Kidney (tissue), 14 donors: Measurements from ENCODE around the gene LGALS1. TPM values are rescaled to one million over a fixed set of nuclear protein-coding genes. Genes with fewer than 3 reads are reported as not detected.
A peak's percentile ranks its signal among the peaks of the same experiment; 100 is the strongest.

ENCODE experiments used
- DNase-seq, 5 donors: peaks; one replicate each; pipeline ENCODE4 v3.0.0-alpha.2; 2013 to 2020
- FAIRE-seq: peaks from 2 replicates; lab custom pipeline; 2012; peaks lifted over from hg19 to GRCh38; lab: Jason Lieb, UNC
- H3K27ac ChIP-seq, 2 donors: one replicate each; pipeline ENCODE4 v1.7.0; 2013; ENCODE audit warnings: low read depth in 2 of 2, low read length in 2 of 2, inconsistent platforms in 1 of 2
- H3K27me3 ChIP-seq: one replicate; pipeline ENCODE4 v1.7.1; 2013; ENCODE audit warnings: low read length, inconsistent platforms; ENCODE audit not compliant: control insufficient read depth, insufficient read depth
- H3K36me3 ChIP-seq, 3 donors: one replicate each; pipeline versions ENCODE4 v1.7.0 to v1.7.1; 2013; ENCODE audit warnings: low read length in 3 of 3, control low read depth in 1 of 3, inconsistent platforms in 1 of 3; ENCODE audit not compliant: insufficient read depth in 3 of 3, control insufficient read depth in 2 of 3
- H3K4me1 ChIP-seq, 3 donors: one replicate each; pipeline versions ENCODE4 v1.7.0 to v1.7.1; 2013; ENCODE audit warnings: low read length in 3 of 3, inconsistent platforms in 1 of 3, low read depth in 1 of 3; ENCODE audit not compliant: control insufficient read depth in 2 of 3, insufficient read depth in 2 of 3
- H3K4me3 ChIP-seq, 3 donors: one replicate each; pipeline versions ENCODE4 v1.7.0 to v1.8.1; 2013; ENCODE audit warnings: low read length in 3 of 3, control low read depth in 1 of 3, inconsistent platforms in 1 of 3
- H3K9ac ChIP-seq, 3 donors: one replicate each; pipeline versions ENCODE4 v1.7.0 to v1.7.1; 2013; ENCODE audit warnings: low read length in 3 of 3, control low read depth in 1 of 3, inconsistent platforms in 1 of 3
- H3K9me3 ChIP-seq, 3 donors: one replicate each; pipeline versions ENCODE4 v1.7.0 to v1.7.1; 2013; ENCODE audit warnings: low read length in 3 of 3, control low read depth in 1 of 3, inconsistent platforms in 1 of 3; ENCODE audit not compliant: control insufficient read depth in 2 of 3, insufficient read depth in 1 of 3
- CTCF ChIP-seq: IDR thresholded peaks from 3 replicates; pipeline ENCODE4 v1.5.1; 2012; ENCODE audit warnings: mild to moderate bottlenecking, moderate library complexity, borderline replicate concordance; ENCODE audit not compliant: insufficient read depth; ENCODE audit errors: extremely low read depth
- intact Hi-C: fragments of 100-400 bp; cut with DNase I; formaldehyde crosslinking; loops from one replicate; pipeline ENCODE4 v1.11.1; 2022
- polyA plus RNA-seq: library from polyadenylated mRNA; stranded (reverse); fragments of 350-450 nt; fragmentation: Illumina TruSeq; extraction: RNeasy Lipid Tissue Mini Kit (QIAGEN cat#74804); gene quantifications from one replicate; pipeline ENCODE4 v1.2.3, GENCODE V29; 2014; ENCODE audit warnings: low read depth, low replicate concordance; ENCODE audit not compliant: insufficient read depth
- total RNA-seq: library from RNA; stranded (reverse); fragmentation: NEBNext Ultra II Directional; extraction: Animal tissue kit (Norgen Biotek cat#: 25700); gene quantifications from one replicate; pipeline ENCODE4 v1.2.1, GENCODE V29; 2021
- donor health status: control.
- donor health status: control.
- donor health status: control.
- donor health status: control.
- donor health status: control.
- donor health status: DM: yes; HTN: yes; CAD: no.
- donor health status: Normal renal cell carcinoma (clear cell type).

LGALS1 gene
- total and polyA plus RNA-seq, 2 donors from 2014 or later = 227 to 496 TPM

DNA sequence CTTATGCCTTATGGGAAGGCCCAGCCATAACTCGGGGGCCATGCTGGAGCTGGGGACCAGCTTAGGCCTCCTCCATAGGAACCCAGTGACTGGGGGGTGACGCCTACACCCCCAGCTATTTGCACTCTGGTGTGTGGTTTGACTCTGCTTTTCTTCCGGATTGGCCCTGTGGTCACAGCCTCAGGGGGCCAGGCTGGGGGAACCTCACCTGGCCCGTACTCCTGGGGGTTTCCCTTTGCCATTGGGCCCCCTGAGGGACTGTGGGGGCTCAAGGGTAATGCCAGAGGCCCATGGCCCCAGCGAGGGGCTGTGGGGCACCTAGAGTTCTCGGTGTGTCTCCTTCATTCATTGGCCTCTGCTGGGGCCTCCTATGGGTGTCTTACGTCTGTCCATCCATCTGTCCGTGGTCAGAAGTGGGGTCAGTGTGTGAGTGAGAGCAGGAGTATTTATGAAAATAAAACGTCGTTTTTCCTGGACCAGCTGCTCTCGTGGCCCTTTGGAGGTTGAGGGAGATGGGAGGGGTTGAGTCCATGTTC is 42.3 kb upstream of the LGALS1 start:
- Histone ChIP-seq H3K27ac (peak overlapping the region; percentile 16 to 73), H3K9me3 (no peaks in the 10 kb centered on the region), H3K27me3 (no peaks in the 10 kb centered on the region), H3K4me3 (no peak overlapping the region), H3K9ac (no peak overlapping the region), H3K36me3 (peaks cover 0 to 6% (median 0%) of the 10 kb centered on the region in 3 donors), H3K4me1 (peaks cover 5 to 21% (median 12%) of the 10 kb centered on the region in 3 donors)
- intact Hi-C loops = no loop called here
- TF ChIP-seq CTCF = no peak
- FAIRE-seq (no peak), DNase-seq (no peak)

- DNase-seq = peak; percentile 97 to 98 (median 98)
- FAIRE-seq = no peak
- peaks cover 5 to 25% (median 12%) of the 10 kb centered on the region in 3 donors for H3K4me1 ChIP-seq
- no peak overlapping the region for H3K9ac ChIP-seq
- peak overlapping the region in 1 of 3 donors; percentile 9 for H3K4me3 ChIP-seq
- H3K27ac ChIP-seq = peak overlapping the region; percentile 43 to 73
- TF ChIP-seq CTCF = no peak
- intact Hi-C loops = no loop called here
- H3K9me3 ChIP-seq = no peaks in the 10 kb centered on the region
- H3K36me3 ChIP-seq = no peaks in the 10 kb centered on the region
- H3K27me3 ChIP-seq = no peaks in the 10 kb centered on the region
Measured at GRCh38 chr22:37633625-37634416, 41.6 kb upstream of the LGALS1 start.

DNA sequence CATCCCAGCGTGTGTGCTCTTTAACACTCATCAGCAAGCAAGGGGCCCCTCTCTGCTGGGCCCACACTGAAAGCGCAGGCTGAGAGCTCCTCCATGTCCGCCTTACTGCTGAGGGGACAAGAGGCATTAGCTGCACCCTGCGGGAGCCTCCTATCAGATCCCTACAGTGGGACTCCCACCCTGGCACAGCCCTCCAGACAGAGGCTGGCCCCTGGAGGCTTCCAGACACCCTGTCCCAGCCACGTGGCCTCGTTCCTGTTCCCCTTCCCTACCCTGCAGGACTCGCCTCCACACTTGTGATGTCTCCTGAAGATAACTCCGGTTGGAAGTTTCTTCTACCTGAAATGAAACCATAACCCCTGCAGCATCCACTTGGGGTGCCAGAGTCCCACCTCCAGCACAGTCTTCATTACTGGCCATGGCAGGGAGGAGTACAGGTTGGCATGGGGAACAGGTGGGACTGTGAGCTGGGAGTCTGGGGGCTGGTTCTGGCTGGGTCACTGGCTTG is 41.0 kb upstream of the LGALS1 start:
- no peaks in the 10 kb centered on the region for H3K9me3 ChIP-seq
- FAIRE-seq = no peak
- intact Hi-C loops = no loop called here
- peak; percentile 2 for TF ChIP-seq CTCF
- no peaks in the 10 kb centered on the region for H3K36me3 ChIP-seq
- peak overlapping the region in 1 of 2 donors; percentile 43 for H3K27ac ChIP-seq
- H3K4me3 ChIP-seq = peak overlapping the region in 1 of 3 donors; percentile 9
- peaks cover 5 to 27% (median 12%) of the 10 kb centered on the region in 3 donors for H3K4me1 ChIP-seq
- H3K9ac ChIP-seq = no peak overlapping the region
- H3K27me3 ChIP-seq = no peaks in the 10 kb centered on the region
- peak in 2 of 5 donors; percentile 26 to 60 for DNase-seq
